GM19328 (cell line): Measurements from ENCODE around the gene GHRH.

ENCODE experiments used
- ATAC-seq: cut with Tn5 transposase; IDR thresholded peaks from one replicate; pipeline ENCODE4 v1.9.1; 2021; ENCODE audit warnings: mild to moderate bottlenecking, moderate library complexity; ENCODE audit not compliant: unreplicated experiment

The GHRH gene

GRCh38 chr20:37291724-37292126 is 30.1 kb upstream of the GHRH start:
- ATAC-seq, result no peak

GRCh38 chr20:37290158-37290810 is 28.7 kb upstream of the GHRH start:
- ATAC-seq, result no peak

GRCh38 chr20:37288091-37288490 is 26.5 kb upstream of the GHRH start:
- ATAC-seq, result no peak

GRCh38 chr20:37285664-37286374 is 24.2 kb upstream of the GHRH start:
- ATAC-seq, result no peak

DNA sequence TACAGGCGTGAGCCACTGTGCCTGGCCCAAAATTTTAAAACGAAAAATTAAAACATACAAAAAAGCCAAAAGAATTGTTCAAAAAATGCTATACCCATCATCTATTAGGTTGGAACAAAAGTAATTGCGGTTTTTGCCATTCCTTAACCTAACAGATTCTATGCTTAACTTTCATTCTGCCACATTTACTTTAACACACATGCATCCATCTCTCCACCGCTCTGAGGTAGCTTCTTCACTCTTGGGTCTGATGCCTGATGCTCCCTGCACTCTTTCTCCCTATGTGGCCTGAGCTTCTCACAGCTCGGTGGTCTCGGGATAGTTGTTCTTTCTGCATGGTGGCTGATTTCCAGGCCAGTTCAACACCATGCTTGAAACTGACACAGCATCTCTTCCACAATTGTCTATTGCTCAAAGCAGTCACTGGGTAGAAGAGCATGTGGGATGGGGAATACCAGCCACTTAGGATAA is 23.1 kb upstream of the GHRH start:
- ATAC-seq, result no peak

DNA sequence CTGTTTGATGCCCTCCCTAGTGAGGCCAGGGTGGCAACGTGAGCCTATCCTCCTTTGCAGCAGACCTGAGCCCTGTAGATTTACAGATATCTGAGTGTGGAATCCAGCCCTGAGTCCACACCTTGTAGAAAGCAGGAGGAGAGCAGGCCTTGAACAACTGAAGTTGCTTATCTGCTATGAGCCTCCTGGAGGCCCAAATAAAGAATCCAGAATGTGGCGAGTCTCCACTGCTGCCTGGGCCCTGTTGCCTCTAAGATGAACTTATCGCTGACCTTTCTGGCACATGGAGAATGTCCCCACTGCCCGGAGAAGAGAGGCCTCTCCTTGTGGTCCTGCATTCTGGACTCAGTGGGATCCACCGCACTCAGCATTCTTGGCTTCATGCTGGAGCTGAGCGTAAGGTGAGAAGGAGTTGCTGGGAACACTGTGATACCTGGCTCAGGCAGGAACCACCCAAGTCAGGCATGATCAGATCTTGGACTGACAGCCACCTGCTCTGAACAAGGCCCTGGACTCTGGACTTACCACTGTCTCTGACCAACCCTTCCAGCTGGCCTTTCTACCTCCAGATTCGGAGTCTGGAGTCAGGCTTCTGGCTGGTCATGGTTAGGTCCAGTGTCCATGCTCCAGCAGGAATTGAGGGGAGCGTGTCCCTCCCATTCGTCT is 22.0 kb upstream of the GHRH start:
- ATAC-seq, result no peak

DNA sequence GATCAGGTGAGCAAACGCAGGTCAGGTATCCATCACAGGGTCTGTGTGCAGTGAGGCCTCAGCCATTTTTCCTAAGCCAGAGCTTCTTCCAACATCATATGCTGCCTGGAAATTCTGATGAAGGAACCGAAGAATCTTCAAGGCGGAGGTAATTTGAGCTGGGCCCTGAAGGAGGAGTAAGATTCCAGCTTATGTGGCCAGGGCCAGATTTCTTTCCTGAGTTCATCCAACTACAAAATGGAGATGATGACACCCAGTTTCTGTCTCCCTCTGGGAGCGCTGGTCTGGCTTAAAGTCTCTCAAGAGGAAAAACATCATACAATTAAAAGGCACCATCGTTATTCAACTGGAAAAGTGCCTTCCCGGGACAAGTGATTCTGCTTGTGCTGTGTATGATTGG is 20.9 kb upstream of the GHRH start:
- ATAC-seq, result no peak

DNA sequence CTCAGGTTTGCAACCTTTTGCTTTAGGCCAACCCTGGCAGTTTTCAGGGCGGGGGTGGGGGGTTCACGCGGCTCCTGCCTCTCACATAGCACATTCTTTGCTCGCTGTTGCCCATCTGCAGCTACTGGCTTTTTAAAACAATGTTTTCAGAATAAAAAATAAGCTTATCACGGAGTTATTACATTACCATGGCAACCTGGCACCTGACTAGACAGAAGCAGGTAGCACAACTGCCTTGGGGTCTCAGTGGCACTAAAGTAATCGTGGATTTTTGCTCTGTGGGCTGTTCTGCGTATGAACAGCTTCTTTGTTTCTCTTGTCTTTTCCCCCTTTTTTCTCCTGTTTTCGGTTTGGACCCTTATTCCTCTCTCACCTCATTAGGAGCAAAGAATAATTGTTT is 18.8 kb upstream of the GHRH start:
- no peak for ATAC-seq

DNA sequence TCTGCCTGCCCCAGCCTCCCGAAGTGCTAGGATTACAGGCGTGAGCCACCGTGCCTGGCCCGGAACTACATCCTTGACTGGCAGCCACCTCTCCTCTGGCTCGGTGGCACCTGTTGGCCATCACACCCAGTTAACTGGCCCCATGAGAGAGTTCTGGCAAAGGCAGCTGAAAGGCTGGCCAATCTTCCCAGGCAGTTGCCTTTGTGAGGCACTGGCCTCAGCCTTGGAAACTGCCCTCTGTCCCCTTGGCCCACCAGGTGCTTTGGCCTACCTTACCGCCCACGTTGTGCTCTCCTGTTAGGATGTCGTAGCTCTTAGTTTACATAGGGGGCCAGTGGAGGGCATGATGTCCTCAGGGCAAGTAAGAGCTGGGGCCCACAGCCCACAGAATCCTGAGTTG is 18.2 kb upstream of the GHRH start:
- ATAC-seq, result no peak

DNA sequence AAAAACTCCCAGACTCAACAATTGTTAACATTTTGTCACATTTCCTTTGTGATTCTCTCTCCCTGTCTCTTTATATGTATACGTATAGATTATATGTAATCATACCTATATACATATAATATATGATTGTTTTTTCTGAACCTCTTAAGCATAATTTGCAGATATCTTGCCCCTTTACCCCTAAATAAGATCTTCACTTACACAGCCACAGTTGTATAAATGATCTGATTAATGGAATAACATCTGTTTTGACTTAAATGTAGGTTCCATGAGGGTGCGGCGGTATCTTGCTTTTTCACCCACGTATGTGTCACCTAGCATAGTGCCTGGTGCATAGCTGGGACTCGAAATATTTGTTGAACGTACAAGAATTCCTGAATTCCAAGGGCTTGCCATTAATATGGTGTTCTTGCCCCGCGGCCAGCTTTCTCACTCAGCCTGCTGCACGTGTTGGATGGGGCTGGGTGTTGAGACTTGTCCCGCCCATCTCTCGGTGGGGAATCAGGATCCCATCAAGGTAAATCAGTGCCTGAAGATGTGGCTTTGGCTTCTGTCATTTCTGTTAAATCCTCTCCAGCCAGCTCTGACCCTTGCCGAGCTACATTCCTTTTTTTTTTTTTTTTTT is 17.5 kb upstream of the GHRH start:
- no peak for ATAC-seq

GRCh38 chr20:37277253-37277593 is 15.6 kb upstream of the GHRH start:
- ATAC-seq, result no peak

DNA sequence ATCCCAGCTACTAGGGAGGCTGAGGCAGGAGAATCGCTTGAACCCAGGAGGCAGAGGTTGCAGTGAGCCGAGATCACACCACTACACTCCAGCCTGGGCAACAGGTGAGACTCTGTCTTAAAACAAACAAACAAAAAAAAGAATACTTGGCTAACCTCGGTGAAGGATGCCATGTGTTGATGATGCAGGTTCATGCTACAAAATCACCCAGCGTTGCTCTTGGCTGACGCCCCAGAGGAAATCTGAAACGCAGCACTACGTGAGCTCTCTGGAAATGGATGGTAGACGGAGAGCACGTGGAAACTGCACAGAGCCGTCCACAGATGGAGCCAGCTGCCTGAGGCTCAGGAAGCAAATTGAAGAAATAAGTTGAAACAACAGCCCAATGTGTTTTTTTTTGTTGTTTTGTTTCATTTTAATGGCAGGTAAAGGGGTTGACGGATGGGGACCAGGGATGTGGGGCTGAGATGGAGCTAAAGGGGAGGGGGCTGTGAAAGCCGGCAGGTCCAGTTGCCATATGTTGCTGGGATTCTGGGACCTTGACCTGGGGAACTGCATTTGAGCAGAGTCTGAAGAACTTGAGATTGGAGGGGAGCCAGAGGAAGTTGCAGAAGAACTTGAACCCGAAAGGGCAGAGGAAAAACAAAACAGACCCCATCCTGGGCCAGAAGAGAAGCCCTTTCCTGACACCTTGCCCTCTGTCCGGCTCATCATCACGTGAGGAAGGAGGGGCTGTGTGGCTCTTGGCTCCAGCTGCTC is 15.1 kb upstream of the GHRH start:
- ATAC-seq, result no peak

DNA sequence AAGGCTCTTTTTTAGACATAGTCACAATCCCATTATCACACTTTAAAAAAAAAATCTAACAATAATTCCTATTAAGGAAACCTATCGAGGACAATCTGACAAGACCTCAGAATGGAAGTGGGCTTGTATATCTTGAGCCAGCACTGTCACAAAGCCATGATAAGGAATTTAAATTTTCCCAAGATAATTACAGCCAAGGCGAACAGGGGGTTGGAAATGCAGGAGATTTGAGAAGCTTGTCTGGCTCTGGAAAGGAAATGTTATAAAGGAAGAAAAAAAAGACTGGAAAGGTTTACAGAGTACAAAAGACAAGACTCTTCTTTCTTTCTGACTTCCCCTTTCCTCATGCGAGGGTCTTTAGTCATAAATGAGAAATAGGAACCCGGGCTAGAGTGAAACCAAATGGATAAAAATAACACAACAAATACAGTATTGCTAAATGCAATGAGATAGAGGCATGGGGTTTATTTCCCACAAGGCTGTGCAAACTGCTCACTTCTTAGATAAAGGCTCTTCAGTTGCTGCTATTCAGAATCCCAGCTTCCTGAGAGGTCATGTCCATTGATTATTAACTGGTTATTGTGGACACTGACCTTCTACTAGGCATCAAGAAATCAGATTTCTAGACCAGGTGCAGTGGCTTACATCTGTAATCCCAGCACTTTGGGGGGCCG is 13.4 kb upstream of the GHRH start:
- ATAC-seq, result no peak

DNA sequence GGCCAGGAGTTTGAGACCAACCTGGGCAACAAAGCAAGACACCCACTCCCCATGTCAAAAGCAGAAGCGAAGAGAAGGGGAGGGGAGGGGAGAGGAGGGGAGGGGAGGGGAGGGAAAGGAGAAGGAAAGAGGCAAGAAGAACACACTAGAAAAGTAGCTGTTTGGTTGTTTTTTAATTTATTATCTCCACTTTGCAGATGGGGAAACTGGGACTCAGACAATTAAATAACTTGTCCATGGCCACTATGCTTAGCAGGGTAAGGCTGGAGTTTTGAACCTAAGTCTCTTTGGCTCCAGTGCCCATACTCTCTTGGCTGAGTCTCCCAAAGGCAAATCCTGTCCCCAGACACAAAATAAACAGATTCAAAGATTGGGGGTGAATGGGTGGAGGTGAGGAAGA is 12.4 kb upstream of the GHRH start:
- no peak for ATAC-seq

- no peak for ATAC-seq
Observed at GRCh38 chr20:37271421-37271768, 9.8 kb upstream of the GHRH start.

GRCh38 chr20:37270576-37271420 is 9.2 kb upstream of the GHRH start:
- ATAC-seq, result no peak

- ATAC-seq, result no peak
Observed at GRCh38 chr20:37267667-37268313, 6.2 kb upstream of the GHRH start.

DNA sequence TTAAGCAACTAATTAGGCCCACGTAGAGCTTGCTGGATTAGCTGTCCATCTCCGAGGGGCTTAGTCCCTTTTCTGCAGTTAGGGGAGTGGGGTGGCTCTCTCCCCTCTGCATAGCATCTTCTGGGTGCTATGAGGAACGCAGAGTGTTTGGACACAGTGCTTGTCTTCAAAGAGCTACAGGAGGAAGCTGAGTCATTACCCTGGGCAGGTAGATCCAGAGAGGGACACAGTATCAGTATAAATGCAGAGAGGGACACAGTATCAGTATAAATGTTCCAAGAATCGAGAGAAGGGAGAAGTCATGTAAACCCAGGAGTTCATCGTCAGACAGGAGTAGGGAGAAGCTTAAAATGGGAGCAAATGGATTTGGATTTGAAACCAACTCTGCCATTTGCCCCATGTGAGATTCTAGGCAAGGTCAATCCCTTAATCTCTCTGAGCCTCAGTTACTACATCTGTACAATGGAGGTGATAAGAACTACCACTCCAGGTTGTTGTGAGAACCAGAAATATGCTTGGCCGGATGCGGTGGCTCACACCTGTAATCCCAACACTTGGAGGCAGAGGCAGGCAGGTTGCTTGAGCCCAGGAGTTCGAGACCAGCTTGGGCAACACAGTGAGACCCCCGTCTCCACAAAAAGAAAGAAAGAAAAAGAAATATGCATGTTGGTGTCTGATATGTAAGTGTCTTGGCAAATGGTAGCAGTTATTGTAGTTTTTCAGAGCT is 5.5 kb upstream of the GHRH start:
- ATAC-seq, result no peak

DNA sequence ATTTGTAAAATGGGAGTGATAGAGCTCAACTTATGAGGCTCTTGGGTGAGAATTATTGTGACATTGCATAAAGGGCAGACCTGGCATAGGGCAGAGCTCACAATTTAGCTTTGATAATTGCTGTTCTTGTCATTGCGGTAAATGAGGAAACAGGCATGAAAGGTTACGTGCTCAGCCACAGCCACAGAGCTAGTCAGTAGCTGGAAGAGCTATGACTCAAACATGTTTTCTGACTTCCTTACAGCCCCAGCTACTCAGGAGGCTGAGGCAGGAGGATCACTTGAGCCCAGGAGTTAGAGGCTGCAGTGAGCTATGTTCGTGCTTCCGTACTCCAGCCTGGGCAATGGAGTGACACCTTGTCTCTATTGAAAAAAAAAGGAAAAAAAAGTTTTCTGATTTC is 3.5 kb upstream of the GHRH start:
- no peak for ATAC-seq
